Gastrocnemius medialis (tissue), 4 donors: Measurements from ENCODE around the gene TMEM253.

Experiments
- POLR2A ChIP-seq, 2 donors: fragments of 450-650 bp; IDR thresholded peaks; one replicate each; pipeline ENCODE4 v1.6.1; 2017; ENCODE audit warnings: antibody characterized with exemption in 2 of 2, mild to moderate bottlenecking in 2 of 2, moderate library complexity in 2 of 2
- TF ChIP-seq, protein P1 (sequence below), 5 experiments: fragments of 450-650 bp in 3 of 5; fragments of 200-600 bp in 2 of 5; sonication (generic) in 2 of 5; IDR thresholded peaks in 4 of 5; conservative IDR thresholded peaks in 1 of 5; 1 replicate in 4 of 5; 2 replicates in 1 of 5; pipeline ENCODE4 v1.5.1; 2016 to 2019; ENCODE audit warnings: antibody characterized with exemption in 5 of 5, mild to moderate bottlenecking in 3 of 5, moderate library complexity in 3 of 5

- TF ChIP-seq, protein P1, sequence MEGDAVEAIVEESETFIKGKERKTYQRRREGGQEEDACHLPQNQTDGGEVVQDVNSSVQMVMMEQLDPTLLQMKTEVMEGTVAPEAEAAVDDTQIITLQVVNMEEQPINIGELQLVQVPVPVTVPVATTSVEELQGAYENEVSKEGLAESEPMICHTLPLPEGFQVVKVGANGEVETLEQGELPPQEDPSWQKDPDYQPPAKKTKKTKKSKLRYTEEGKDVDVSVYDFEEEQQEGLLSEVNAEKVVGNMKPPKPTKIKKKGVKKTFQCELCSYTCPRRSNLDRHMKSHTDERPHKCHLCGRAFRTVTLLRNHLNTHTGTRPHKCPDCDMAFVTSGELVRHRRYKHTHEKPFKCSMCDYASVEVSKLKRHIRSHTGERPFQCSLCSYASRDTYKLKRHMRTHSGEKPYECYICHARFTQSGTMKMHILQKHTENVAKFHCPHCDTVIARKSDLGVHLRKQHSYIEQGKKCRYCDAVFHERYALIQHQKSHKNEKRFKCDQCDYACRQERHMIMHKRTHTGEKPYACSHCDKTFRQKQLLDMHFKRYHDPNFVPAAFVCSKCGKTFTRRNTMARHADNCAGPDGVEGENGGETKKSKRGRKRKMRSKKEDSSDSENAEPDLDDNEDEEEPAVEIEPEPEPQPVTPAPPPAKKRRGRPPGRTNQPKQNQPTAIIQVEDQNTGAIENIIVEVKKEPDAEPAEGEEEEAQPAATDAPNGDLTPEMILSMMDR (IDR thresholded peaks at IDR 0.05 in 4 of 5, conservative IDR thresholded peaks at IDR 0.05 in 1 of 5) = no peak
- TF ChIP-seq POLR2A (IDR thresholded peaks at IDR 0.05) = no peak
Observed at GRCh38 chr14:21121122-21121521, 20.3 kb downstream of the TMEM253 start.
